Tibial artery (tissue), 4 donors: ENCODE measurements around the gene CDK6.

Experiments used
- DNase-seq, 2 donors: peaks; one replicate each; pipeline ENCODE4 v3.0.0-alpha.2; 2019
- H3K27ac ChIP-seq, 2 donors: fragments of 200-600 bp; sonication (generic) in 1 of 2; 1 replicate in 1 of 2; 2 replicates in 1 of 2; pipeline ENCODE4 v1.5.1; 2018 to 2019; ENCODE audit warnings: mild to moderate bottlenecking in 1 of 2
- H3K27me3 ChIP-seq, 2 donors: fragments of 200-600 bp; sonication (generic) in 1 of 2; one replicate each; pipeline versions ENCODE4 v1.5.1 to v1.6.0; 2016 to 2019
- H3K36me3 ChIP-seq, 3 donors: fragments of 200-600 bp; sonication (generic) in 2 of 3; one replicate each; pipeline ENCODE4 v1.5.1; 2016 to 2019; ENCODE audit warnings: mild to moderate bottlenecking in 2 of 3
- H3K4me1 ChIP-seq, 4 donors: fragments of 200-600 bp; sonication (generic) in 2 of 4; 1 replicate in 3 of 4; 2 replicates in 1 of 4; pipeline ENCODE4 v1.5.1; 2016 to 2019
- H3K4me3 ChIP-seq, 2 donors: fragments of 200-600 bp; sonication (generic) in 1 of 2; 1 replicate in 1 of 2; 2 replicates in 1 of 2; pipeline ENCODE4 v1.5.1; 2018 to 2019; ENCODE audit warnings: mild to moderate bottlenecking in 2 of 2
- H3K9me3 ChIP-seq, 3 donors: fragments of 200-600 bp; sonication (generic) in 1 of 3; one replicate each; pipeline ENCODE4 v1.5.1; 2016 to 2019
- CTCF ChIP-seq, 2 experiments: fragments of 200-600 bp in 1 of 2; fragments of 450-650 bp in 1 of 2; IDR thresholded peaks; one replicate each; pipeline ENCODE4 v1.5.1; 2017 to 2019; ENCODE audit warnings: antibody characterized with exemption in 2 of 2, mild to moderate bottlenecking in 1 of 2, moderate library complexity in 1 of 2
- intact Hi-C: fragments of 100-400 bp; cut with DNase I; formaldehyde crosslinking; loops from one replicate; pipeline ENCODE4 v1.15.0; 2023; ENCODE audit warnings: low total_unique reads

Gene CDK6

GRCh38 chr7:92843781-92844180 is 7.4 kb upstream of the CDK6 start:
- Histone ChIP-seq H3K4me3 (no peak overlapping the region), H3K36me3 (no peaks in the 10 kb centered on the region), H3K27ac (no peak overlapping the region), H3K27me3 (no peaks in the 10 kb centered on the region), H3K4me1 (no peaks in the 10 kb centered on the region), H3K9me3 (no peaks in the 10 kb centered on the region)
- intact Hi-C loops = no loop called here
- no peak for DNase-seq
- no peak for TF ChIP-seq CTCF (IDR thresholded peaks at IDR 0.05)

GRCh38 chr7:92843034-92843760 is 6.8 kb upstream of the CDK6 start:
- no peaks in the 10 kb centered on the region for H3K9me3 ChIP-seq
- H3K27me3 ChIP-seq = no peaks in the 10 kb centered on the region
- intact Hi-C loops = no loop called here
- DNase-seq = no peak
- H3K36me3 ChIP-seq = no peaks in the 10 kb centered on the region
- TF ChIP-seq CTCF (IDR thresholded peaks at IDR 0.05) = no peak
- H3K4me3 ChIP-seq = no peak overlapping the region
- no peak overlapping the region for H3K27ac ChIP-seq
- H3K4me1 ChIP-seq = no peaks in the 10 kb centered on the region

GRCh38 chr7:92841192-92841591 is 4.8 kb upstream of the CDK6 start:
- no peaks in the 10 kb centered on the region for H3K4me1 ChIP-seq
- H3K9me3 ChIP-seq = no peaks in the 10 kb centered on the region
- no peak for DNase-seq
- intact Hi-C loops = no loop called here
- no peaks in the 10 kb centered on the region for H3K36me3 ChIP-seq
- TF ChIP-seq CTCF (IDR thresholded peaks at IDR 0.05) = no peak
- H3K27ac ChIP-seq = no peak overlapping the region
- no peaks in the 10 kb centered on the region for H3K27me3 ChIP-seq
- H3K4me3 ChIP-seq = no peak overlapping the region

GRCh38 chr7:92840316-92840715 is 3.9 kb upstream of the CDK6 start:
- no peak for DNase-seq
- Histone ChIP-seq H3K4me1 (peaks cover 0 to 2% (median 0%) of the 10 kb centered on the region in 4 donors), H3K36me3 (no peaks in the 10 kb centered on the region), H3K27me3 (no peaks in the 10 kb centered on the region), H3K27ac (no peak overlapping the region), H3K9me3 (no peaks in the 10 kb centered on the region), H3K4me3 (no peak overlapping the region)
- no peak for TF ChIP-seq CTCF (IDR thresholded peaks at IDR 0.05)
- intact Hi-C loops = no loop called here

GRCh38 chr7:92839901-92840300 is 3.5 kb upstream of the CDK6 start:
- DNase-seq = no peak
- Histone ChIP-seq H3K4me1 (peaks cover 0 to 2% (median 0%) of the 10 kb centered on the region in 4 donors), H3K36me3 (no peaks in the 10 kb centered on the region), H3K9me3 (no peaks in the 10 kb centered on the region), H3K4me3 (no peak overlapping the region), H3K27me3 (no peaks in the 10 kb centered on the region), H3K27ac (no peak overlapping the region)
- no peak for TF ChIP-seq CTCF (IDR thresholded peaks at IDR 0.05)
- intact Hi-C loops = loop anchor here (5.0 to 10.0 kb wide), 2 partner anchors 218 to 315 kb away; partner anchors contain the start of genes PEX1 and RBM48
